Peyer's patch (tissue), 4 donors: ENCODE measurements around the gene GALNT6. TPM values are rescaled to one million over a fixed set of nuclear protein-coding genes. Genes with fewer than 3 reads are reported as not detected.

Experiments used
- DNase-seq, 3 donors: peaks; one replicate each; pipeline ENCODE4 v3.0.0-alpha.2; 2017 to 2019
- H3K27ac ChIP-seq, 4 donors: fragments of 200-600 bp; sonication (generic); one replicate each; pipeline ENCODE4 v1.5.1; 2016 to 2019
- H3K27me3 ChIP-seq, 2 donors: fragments of 200-600 bp; sonication (generic); one replicate each; pipeline ENCODE4 v1.5.1; 2019
- H3K36me3 ChIP-seq, 3 donors: fragments of 200-600 bp; sonication (generic); one replicate each; pipeline ENCODE4 v1.5.1; 2016 to 2019
- H3K4me1 ChIP-seq, 4 donors: fragments of 200-600 bp; sonication (generic); one replicate each; pipeline ENCODE4 v1.5.1; 2016 to 2019
- H3K4me3 ChIP-seq, 4 donors: fragments of 200-600 bp; sonication (generic); 1 replicate in 3 of 4; 2 replicates in 1 of 4; pipeline ENCODE4 v1.5.1; 2016 to 2019; ENCODE audit warnings: mild to moderate bottlenecking in 1 of 4
- H3K9me3 ChIP-seq, 4 donors: fragments of 200-600 bp; sonication (generic); one replicate each; pipeline ENCODE4 v1.5.1; 2016 to 2019; ENCODE audit warnings: mild to moderate bottlenecking in 1 of 4
- POLR2A ChIP-seq, 2 donors: fragments of 450-650 bp; IDR thresholded peaks; one replicate each; pipeline ENCODE4 v1.5.1; 2017; ENCODE audit warnings: antibody characterized with exemption in 2 of 2, mild to moderate bottlenecking in 2 of 2, moderate library complexity in 2 of 2
- total RNA-seq, 4 donors: library from RNA; depleted of rRNA; stranded (reverse); fragments of >200 nt; gene quantifications; one replicate each; pipeline ENCODE4 v1.1.0, GENCODE V29; 2016
- TF ChIP-seq, protein P1 (sequence below), 6 experiments: fragments of 450-650 bp in 4 of 6; fragments of 200-600 bp in 2 of 6; sonication (generic) in 1 of 6; IDR thresholded peaks; one replicate each; pipeline ENCODE4 v1.5.1; 2017 to 2019; ENCODE audit warnings: antibody characterized with exemption in 6 of 6, mild to moderate bottlenecking in 3 of 6, moderate library complexity in 1 of 6

Gene GALNT6
- total RNA-seq, 4 donors from 2014 or later: 31.4 to 82.0 (median 54.9) TPM

DNA sequence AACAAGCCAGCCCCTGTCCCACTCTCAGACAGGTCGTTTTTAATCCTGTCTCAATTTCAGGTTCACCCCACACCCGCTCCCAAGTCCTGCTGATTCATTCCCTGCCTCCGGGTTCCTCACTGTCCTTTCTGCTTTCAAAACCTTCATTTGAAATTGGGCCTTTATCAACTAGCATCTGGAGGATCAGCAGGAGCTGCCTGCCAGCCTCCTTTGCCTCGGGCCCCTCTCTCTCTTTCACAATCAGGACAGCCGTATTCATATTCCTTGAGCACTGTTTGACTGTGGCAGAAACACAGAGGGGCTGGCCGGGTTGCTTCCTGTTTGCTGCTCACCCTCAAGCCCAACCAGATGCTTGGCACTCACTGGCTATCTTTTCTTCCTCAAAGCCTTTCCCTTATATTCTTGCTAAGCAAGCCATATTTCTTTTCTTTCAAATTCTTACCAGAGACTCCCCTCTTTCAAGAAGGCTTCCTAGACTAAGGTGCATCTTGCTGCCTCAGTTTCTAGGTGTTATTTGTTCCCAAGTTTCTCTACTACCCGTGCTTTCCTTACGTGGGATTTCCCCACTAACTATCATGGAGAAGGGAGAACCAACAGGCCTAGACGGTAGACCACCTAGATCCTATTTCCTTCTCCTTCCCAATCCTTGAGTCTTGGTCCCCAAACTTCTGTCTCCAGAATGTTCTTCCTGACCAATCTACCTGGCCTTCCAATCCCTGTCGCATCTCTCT lies 3.0 kb downstream of the GALNT6 start:
- H3K36me3 ChIP-seq: no peaks in the 10 kb centered on the region
- peaks cover 0 to 27% (median 2%) of the 10 kb centered on the region in 4 donors for H3K4me1 ChIP-seq
- DNase-seq: no peak
- TF ChIP-seq, protein P1, sequence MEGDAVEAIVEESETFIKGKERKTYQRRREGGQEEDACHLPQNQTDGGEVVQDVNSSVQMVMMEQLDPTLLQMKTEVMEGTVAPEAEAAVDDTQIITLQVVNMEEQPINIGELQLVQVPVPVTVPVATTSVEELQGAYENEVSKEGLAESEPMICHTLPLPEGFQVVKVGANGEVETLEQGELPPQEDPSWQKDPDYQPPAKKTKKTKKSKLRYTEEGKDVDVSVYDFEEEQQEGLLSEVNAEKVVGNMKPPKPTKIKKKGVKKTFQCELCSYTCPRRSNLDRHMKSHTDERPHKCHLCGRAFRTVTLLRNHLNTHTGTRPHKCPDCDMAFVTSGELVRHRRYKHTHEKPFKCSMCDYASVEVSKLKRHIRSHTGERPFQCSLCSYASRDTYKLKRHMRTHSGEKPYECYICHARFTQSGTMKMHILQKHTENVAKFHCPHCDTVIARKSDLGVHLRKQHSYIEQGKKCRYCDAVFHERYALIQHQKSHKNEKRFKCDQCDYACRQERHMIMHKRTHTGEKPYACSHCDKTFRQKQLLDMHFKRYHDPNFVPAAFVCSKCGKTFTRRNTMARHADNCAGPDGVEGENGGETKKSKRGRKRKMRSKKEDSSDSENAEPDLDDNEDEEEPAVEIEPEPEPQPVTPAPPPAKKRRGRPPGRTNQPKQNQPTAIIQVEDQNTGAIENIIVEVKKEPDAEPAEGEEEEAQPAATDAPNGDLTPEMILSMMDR (IDR thresholded peaks at IDR 0.05): no peak
- TF ChIP-seq POLR2A (IDR thresholded peaks at IDR 0.05): no peak
- no peak overlapping the region for H3K27ac ChIP-seq
- peaks cover 0 to 7% of the 10 kb centered on the region in 2 donors for H3K27me3 ChIP-seq
- no peak overlapping the region for H3K4me3 ChIP-seq
- H3K9me3 ChIP-seq: no peaks in the 10 kb centered on the region

DNA sequence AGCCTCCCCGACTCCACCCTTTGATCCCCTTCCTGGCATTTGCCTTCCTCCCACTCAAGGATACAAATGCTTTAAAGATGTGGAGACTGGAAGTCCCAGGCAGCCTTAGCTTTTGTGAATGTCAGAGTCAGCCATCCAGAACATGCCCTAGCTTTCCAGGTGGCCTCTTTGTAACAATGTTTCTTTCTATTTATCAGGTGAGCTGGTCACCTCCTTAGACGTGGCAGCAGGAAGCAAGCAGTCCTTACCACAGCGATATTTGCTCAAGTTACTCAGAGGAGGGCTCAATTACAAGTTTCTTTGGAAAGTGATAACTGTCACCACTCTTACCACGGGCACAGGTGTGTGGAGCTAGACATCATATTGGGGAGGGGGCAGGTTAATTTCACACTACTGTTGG lies 4.9 kb downstream of the GALNT6 start:
- H3K4me3 ChIP-seq: no peak overlapping the region
- H3K27ac ChIP-seq: no peak overlapping the region
- H3K4me1 ChIP-seq: peaks cover 0 to 9% (median 2%) of the 10 kb centered on the region in 4 donors
- no peaks in the 10 kb centered on the region for H3K36me3 ChIP-seq
- no peaks in the 10 kb centered on the region for H3K9me3 ChIP-seq
- no peak for TF ChIP-seq POLR2A (IDR thresholded peaks at IDR 0.05)
- TF ChIP-seq, protein P1 (IDR thresholded peaks at IDR 0.05): no peak
- no peak for DNase-seq
- peaks cover 0 to 3% of the 10 kb centered on the region in 2 donors for H3K27me3 ChIP-seq

DNA sequence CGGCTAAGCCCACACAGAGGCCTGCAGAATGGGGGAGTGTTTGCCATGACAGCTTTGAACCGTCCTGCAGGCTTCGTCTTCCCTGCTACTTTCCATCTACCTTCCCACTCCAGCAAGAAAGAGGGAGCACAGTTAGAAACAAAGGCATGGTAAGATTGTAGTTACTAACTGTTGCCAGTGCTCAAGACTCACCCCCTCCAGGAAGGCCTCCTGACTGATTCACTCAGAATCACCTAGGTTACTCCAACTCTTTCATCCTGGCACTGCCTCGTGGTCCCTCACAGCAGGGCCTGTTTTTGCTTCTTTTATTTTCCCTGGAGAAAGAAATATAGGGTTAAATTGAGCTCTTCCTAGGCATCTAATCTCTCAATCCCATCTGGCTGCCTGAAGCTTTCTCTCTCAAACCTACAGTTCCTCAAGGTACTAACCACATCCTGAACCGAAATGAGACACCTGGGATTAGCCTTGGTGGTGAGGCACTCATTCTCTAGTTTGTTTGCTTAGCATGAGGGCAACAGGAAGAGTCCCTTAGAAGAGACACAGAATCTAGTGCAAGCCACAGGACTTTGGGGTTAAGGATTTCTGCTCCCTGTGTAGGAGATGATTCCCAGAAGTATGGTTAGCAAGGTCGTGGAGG lies 7.8 kb downstream of the GALNT6 start:
- no peak for DNase-seq
- Histone ChIP-seq H3K4me1 (no peaks in the 10 kb centered on the region), H3K9me3 (no peaks in the 10 kb centered on the region), H3K36me3 (peaks cover 0 to 7% (median 0%) of the 10 kb centered on the region in 3 donors), H3K4me3 (no peak overlapping the region), H3K27me3 (no peaks in the 10 kb centered on the region), H3K27ac (no peak overlapping the region)
- no peak for TF ChIP-seq POLR2A (IDR thresholded peaks at IDR 0.05)
- TF ChIP-seq, protein P1 (IDR thresholded peaks at IDR 0.05): no peak

DNA sequence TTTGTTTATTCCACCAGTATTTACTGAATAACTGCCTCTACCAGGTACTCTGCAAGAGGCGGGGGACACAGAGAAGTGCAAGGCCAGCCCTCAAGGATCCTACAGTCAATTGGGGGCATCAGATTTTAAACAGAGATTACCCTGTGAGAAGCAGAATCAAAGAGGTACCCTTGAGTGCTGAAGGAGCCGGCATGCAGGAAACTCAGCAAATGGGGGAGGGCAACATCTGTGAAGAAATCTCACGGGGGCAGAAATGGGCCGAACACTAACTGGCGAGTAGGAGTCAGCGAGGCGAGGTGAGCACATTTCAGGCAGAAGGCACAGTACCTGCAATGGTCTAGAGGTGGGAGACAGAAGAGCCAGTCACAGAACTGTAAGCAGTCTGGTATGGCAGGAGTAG lies 9.0 kb downstream of the GALNT6 start:
- H3K4me3 ChIP-seq: no peak overlapping the region
- no peaks in the 10 kb centered on the region for H3K27me3 ChIP-seq
- H3K9me3 ChIP-seq: no peaks in the 10 kb centered on the region
- no peak overlapping the region for H3K27ac ChIP-seq
- no peak for DNase-seq
- TF ChIP-seq POLR2A (IDR thresholded peaks at IDR 0.05): no peak
- TF ChIP-seq, protein P1 (IDR thresholded peaks at IDR 0.05): no peak
- H3K36me3 ChIP-seq: peaks cover 0 to 10% (median 0%) of the 10 kb centered on the region in 3 donors
- H3K4me1 ChIP-seq: no peaks in the 10 kb centered on the region

DNA sequence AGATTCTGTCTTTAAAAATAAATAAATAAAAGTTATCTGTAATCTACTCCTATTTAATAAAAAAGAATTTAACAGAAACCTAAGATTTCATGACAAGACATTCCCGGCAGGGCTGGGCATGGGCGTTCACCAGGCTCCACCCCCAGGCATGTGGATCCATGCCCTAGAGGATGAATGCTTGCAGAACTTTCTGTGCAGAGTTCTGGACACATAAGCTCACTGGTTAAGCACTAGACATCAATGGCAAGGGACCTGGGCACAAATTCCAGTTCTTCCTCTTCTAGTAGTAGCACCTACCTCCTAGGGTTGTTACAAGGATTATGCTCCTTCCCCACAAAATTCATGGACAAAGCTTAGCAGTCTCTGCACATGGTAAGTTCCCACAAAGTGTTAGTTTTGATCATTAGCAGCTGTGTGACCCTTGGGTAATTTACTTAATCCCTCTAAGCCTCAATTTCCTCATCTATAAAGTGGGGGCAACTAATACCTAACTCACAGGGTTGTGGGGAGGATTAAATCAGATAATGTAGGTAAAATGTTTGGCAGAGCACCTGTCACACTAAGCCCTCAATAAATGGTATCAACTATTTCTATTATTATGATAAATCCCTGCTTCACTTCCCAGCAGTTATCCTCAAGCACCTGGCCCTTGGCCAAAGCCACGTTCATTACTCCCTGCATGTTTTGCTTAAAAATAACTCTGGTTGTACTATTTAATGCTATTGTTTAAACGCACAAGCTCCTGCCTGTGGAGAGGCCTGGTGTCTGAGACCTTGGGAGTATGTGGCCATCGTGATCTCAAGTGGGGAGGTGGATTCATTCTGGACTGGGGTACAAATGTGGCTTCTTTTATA lies 9.8 kb downstream of the GALNT6 start:
- no peak for DNase-seq
- Histone ChIP-seq H3K36me3 (peaks cover 0 to 14% (median 0%) of the 10 kb centered on the region in 3 donors), H3K4me1 (no peaks in the 10 kb centered on the region), H3K4me3 (no peak overlapping the region), H3K27me3 (no peaks in the 10 kb centered on the region), H3K27ac (no peak overlapping the region), H3K9me3 (no peaks in the 10 kb centered on the region)
- TF ChIP-seq, protein P1 (IDR thresholded peaks at IDR 0.05): no peak
- TF ChIP-seq POLR2A (IDR thresholded peaks at IDR 0.05): no peak
